ENCODE results near the gene HDAC4.
"Not testable (repeated sequence)": the region's sequence is repeated elsewhere in the genome, so short reads cannot be mapped to it uniquely, and the experiment has no call there.

The HDAC4 gene
- 56.4 to 91.4 (median 88.3) reads per million in 3 donors for total RNA-seq

DNA sequence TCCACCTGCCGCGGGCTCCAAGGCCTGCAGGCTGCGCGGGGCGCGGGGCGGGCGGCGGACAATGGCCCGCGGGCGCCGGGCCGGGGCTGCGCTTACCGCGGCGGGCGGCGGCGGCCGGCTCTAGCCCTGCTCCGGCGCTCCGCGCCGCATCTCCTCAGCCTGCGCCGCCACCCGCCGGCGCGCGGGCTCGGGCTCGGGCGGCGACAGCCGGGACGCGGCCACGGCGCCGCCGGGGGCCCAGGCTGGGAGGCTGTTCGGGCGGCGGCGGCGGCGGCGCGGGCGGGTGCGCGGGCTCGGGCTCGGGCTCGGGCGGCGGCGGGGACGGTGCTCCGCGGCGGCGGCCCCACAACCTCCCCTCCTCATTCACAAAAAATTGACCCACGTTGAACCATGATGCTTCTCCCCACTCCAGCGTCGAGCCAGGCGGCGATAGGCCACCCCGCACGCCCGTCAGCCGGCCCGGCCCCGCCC lies at the start of gene HDAC4:
HDAC4 (minus strand) TSS at position 425 of the 471 bp plus-strand sequence. CDS start 48,321 bp downstream, outside the sequence.
- H3K4me3 ChIP-seq (ENCODE audit: insufficient read depth, low read depth, low read length, poor library complexity, severe bottlenecking), result peak within 1 kb of the TSS; percentile 70
- H3K9me3 ChIP-seq (ENCODE audit: control insufficient read depth, low read length), result no peaks in the 10 kb centered on the region
- no peaks in the 10 kb centered on the region for H3K27me3 ChIP-seq (replicated peaks; ENCODE audit: control insufficient read depth, insufficient read depth, low read length, poor library complexity, severe bottlenecking)
- peaks cover 9% of the 10 kb centered on the region for H3K4me1 ChIP-seq (ENCODE audit: control insufficient read depth, insufficient read depth, low read length, poor library complexity, severe bottlenecking)
- peak within 1 kb of the TSS; percentile 100 for H3K27ac ChIP-seq (ENCODE audit: insufficient read depth, low read length, poor library complexity, severe bottlenecking)
- H3K36me3 ChIP-seq (ENCODE audit: control insufficient read depth, insufficient read depth, low read length), result no peaks in the 10 kb centered on the region
- no peak for DNase-seq

DNA sequence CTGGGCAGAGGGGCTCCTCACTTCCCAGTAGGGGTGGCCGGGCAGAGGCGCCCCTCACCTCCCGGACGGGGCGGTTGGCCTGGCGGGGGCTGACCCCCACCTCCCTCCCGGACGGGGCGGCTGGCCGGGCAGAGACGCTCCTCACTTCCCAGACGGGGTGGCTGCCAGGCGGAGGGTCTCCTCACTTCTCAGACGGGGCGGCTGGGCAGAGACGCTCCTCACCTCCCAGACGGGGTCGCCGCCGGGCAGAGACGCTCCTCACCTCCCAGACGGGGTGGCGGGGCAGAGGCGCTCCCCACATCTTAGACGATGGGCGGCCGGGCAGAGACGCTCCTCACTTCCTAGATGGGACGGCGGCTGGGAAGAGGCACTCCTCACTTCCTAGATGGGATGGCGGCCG lies 48.6 kb upstream of the HDAC4 start:
- not testable (repeated sequence) for H3K9me3 ChIP-seq (ENCODE audit: control insufficient read depth, low read length); H3K36me3 ChIP-seq (ENCODE audit: control insufficient read depth, insufficient read depth, low read length); H3K4me3 ChIP-seq (ENCODE audit: insufficient read depth, low read depth, low read length, poor library complexity, severe bottlenecking); H3K27me3 ChIP-seq (replicated peaks; ENCODE audit: control insufficient read depth, insufficient read depth, low read length, poor library complexity, severe bottlenecking); H3K4me1 ChIP-seq (ENCODE audit: control insufficient read depth, insufficient read depth, low read length, poor library complexity, severe bottlenecking); DNase-seq; H3K27ac ChIP-seq (ENCODE audit: insufficient read depth, low read length, poor library complexity, severe bottlenecking)

DNA sequence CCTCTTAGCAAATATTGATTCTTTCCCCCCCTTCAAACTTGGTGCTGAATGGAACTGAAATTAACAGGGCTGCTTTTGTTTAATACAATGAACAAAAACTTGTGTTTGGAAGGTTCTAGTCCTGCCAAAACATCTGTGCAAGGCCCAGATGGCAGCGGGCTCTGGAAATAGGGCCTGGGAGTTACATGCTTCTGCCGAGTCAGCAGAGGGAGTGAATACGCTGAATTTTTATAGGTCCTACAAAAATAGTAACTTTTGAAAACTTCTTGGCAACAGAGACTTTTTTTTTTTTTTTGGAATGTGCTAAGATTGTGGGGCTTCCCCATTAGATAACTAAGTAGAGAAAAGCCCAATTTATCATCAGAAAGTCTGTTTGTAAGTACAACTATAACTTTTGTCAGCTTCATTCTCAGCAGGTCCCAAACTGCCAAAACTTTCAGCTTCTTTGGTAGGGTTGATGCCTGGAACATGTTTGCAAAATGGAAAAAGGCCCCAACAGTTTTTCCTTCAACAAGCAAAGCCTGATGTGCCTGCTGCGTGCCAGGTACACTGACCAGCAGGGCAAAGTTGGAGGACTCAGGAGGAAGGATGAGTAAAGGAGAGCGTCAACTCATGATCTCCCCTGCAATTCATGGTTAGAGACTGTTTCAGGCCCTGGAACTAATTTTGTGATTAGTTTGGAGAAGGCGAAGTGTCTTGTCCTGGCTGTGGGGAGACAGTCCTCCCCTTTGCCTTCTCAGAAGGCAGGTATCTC lies 45.1 kb upstream of the HDAC4 start:
- Histone ChIP-seq H3K9me3 (ENCODE audit: control insufficient read depth, low read length) (no peaks in the 10 kb centered on the region), H3K4me1 (ENCODE audit: control insufficient read depth, insufficient read depth, low read length, poor library complexity, severe bottlenecking) (peaks cover 8% of the 10 kb centered on the region), H3K27me3 (replicated peaks; ENCODE audit: control insufficient read depth, insufficient read depth, low read length, poor library complexity, severe bottlenecking) (peaks cover under 1% of the 10 kb centered on the region), H3K4me3 (ENCODE audit: insufficient read depth, low read depth, low read length, poor library complexity, severe bottlenecking) (no peak overlapping the region), H3K27ac (ENCODE audit: insufficient read depth, low read length, poor library complexity, severe bottlenecking) (no peak overlapping the region), H3K36me3 (ENCODE audit: control insufficient read depth, insufficient read depth, low read length) (no peaks in the 10 kb centered on the region)
- no peak for DNase-seq

DNA sequence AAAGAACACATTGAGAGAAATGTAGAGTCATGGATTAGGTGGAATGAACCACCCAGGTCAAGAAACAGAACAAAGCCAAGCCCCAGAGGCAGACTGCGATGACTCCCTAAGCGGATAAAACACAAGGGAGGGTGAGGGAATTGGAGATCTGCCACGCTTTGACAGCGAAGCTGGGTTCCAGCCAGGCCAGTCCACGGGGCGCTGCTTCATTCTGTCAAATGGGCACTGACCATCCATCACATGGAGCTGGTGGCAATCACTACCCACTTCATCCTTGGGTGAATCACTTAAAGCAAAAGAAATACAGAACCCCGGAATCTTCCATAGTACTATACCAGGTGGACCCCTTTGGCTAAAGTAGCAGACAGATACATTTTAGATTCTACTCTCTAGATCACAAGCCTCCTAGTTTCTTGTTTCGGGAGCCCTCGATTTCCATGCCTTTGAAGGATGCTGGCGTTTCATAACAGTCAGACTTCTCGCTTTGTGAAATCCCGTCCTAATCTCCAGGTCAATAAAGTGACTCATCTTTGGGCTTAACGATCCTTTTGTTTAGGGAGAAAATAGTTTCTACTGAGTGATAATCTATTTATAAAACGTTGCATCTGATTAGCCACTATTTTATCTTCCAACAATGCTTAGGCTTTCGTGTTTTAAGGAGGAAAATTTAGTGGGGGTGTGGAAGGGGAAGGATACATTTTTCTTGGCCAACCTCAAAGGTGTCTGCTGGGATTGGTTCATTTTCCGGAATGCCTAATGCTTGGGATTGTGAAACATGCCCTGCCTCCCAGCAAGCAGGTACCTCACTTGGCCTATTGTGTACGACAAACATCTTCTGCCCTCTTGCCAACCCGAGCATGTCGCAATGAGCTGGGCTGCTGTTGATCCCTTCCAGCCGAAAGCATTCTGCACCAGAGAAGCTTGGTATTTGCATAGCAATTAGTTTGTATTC lies 44.1 kb upstream of the HDAC4 start:
- no peak overlapping the region for H3K4me3 ChIP-seq (ENCODE audit: insufficient read depth, low read depth, low read length, poor library complexity, severe bottlenecking)
- H3K27ac ChIP-seq (ENCODE audit: insufficient read depth, low read length, poor library complexity, severe bottlenecking), result no peak overlapping the region
- no peaks in the 10 kb centered on the region for H3K36me3 ChIP-seq (ENCODE audit: control insufficient read depth, insufficient read depth, low read length)
- peaks cover 7% of the 10 kb centered on the region for H3K27me3 ChIP-seq (replicated peaks; ENCODE audit: control insufficient read depth, insufficient read depth, low read length, poor library complexity, severe bottlenecking)
- H3K9me3 ChIP-seq (ENCODE audit: control insufficient read depth, low read length), result no peaks in the 10 kb centered on the region
- H3K4me1 ChIP-seq (ENCODE audit: control insufficient read depth, insufficient read depth, low read length, poor library complexity, severe bottlenecking), result peaks cover 10% of the 10 kb centered on the region
- no peak for DNase-seq

DNA sequence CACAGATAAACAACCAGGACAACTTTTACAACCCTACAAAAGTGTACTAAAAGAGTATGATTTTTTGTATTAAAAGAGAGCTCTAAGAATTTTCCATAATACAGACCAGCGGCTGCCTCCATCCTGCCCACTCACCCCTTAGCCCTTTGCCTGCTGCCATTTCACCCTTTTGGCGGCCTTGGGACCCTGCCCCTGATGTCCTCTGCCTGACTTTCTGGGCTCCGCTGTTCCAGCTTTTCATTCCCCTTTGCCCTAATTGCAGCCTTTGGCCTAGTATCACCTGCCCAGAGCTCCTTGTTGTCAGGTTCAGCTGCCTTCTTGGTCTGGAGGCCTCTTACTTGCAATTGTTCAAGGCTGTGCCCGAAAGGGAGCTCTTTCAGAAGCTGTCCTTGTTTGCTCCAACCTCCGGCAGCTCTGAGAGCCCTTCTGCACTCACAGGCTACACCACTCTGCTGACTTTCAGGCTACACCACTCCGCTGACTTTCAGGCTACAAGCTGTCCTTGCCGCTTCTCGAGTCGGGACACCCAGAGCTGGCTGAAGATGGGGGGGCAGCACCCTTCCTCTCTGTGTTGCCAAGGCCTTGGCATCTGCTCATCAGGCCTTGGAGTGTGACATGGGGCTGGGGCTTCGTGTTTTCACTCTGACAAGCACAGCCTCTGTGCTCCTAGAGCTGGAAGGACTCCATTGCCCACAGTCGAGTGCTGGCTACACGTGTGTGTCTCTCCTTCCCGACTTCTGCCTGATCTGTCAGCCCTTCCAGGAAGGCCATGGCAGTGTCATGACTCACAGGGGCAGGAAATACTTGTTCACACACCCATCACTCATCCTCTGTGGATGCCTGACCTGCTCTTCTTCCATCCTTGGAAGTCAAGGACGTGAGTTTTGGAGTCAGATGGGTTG lies 43.1 kb upstream of the HDAC4 start:
- Histone ChIP-seq H3K27me3 (replicated peaks; ENCODE audit: control insufficient read depth, insufficient read depth, low read length, poor library complexity, severe bottlenecking) (peaks cover 7% of the 10 kb centered on the region), H3K9me3 (ENCODE audit: control insufficient read depth, low read length) (no peaks in the 10 kb centered on the region), H3K36me3 (ENCODE audit: control insufficient read depth, insufficient read depth, low read length) (no peaks in the 10 kb centered on the region), H3K4me1 (ENCODE audit: control insufficient read depth, insufficient read depth, low read length, poor library complexity, severe bottlenecking) (peaks cover 10% of the 10 kb centered on the region), H3K27ac (ENCODE audit: insufficient read depth, low read length, poor library complexity, severe bottlenecking) (no peak overlapping the region), H3K4me3 (ENCODE audit: insufficient read depth, low read depth, low read length, poor library complexity, severe bottlenecking) (no peak overlapping the region)
- no peak for DNase-seq

DNA sequence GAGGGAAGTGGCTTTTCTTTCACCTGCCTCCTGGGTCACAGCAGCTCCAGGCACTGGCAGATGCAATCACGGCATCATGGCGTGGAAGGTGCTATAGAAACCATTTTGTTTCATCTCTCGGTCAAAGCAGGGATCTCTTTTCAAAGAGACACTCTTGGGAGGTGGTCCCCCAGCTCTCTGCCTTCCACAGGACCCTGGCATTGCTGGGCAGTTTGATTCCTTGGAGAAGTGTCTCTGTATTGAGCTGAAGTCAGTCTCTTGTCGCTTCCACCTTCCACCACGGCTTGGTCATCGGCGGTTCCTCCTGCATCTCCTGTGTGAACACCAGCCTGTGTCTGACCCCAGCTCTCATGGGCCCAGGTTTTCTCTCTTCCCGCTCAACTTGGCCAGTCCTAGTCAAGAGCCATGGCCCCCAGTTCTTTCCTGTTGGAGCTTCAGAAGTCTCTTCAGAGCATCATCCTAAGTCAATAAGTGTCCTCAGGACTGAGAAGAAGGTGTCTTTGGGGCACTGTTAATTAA lies 42.3 kb upstream of the HDAC4 start:
- H3K4me1 ChIP-seq (ENCODE audit: control insufficient read depth, insufficient read depth, low read length, poor library complexity, severe bottlenecking), result peaks cover 10% of the 10 kb centered on the region
- no peak overlapping the region for H3K4me3 ChIP-seq (ENCODE audit: insufficient read depth, low read depth, low read length, poor library complexity, severe bottlenecking)
- H3K36me3 ChIP-seq (ENCODE audit: control insufficient read depth, insufficient read depth, low read length), result no peaks in the 10 kb centered on the region
- no peak overlapping the region for H3K27ac ChIP-seq (ENCODE audit: insufficient read depth, low read length, poor library complexity, severe bottlenecking)
- no peak for DNase-seq
- H3K27me3 ChIP-seq (replicated peaks; ENCODE audit: control insufficient read depth, insufficient read depth, low read length, poor library complexity, severe bottlenecking), result peaks cover 7% of the 10 kb centered on the region
- no peaks in the 10 kb centered on the region for H3K9me3 ChIP-seq (ENCODE audit: control insufficient read depth, low read length)

DNA sequence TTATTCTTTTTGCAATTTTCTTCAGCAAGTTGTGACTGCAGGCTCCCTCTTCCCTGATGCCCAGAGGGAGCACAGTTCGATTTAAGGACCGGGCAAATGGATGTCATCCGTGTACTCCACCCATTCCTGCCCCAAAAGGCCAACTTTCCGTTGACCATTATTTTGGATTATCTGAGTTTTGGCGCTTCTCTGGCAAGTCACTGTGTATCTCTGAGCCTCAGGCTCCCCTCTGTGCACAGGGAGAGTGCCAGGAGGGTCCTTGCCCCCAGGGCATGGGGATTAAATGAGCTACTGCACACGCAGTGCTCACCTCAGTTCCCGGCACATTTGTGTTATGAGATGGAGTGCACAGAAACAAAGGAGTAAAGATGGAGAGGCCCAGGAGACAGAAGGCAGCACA lies 41.4 kb upstream of the HDAC4 start:
- Histone ChIP-seq H3K36me3 (ENCODE audit: control insufficient read depth, insufficient read depth, low read length) (no peaks in the 10 kb centered on the region), H3K4me1 (ENCODE audit: control insufficient read depth, insufficient read depth, low read length, poor library complexity, severe bottlenecking) (peaks cover 10% of the 10 kb centered on the region), H3K9me3 (ENCODE audit: control insufficient read depth, low read length) (no peaks in the 10 kb centered on the region), H3K27me3 (replicated peaks; ENCODE audit: control insufficient read depth, insufficient read depth, low read length, poor library complexity, severe bottlenecking) (peaks cover 7% of the 10 kb centered on the region), H3K4me3 (ENCODE audit: insufficient read depth, low read depth, low read length, poor library complexity, severe bottlenecking) (no peak overlapping the region), H3K27ac (ENCODE audit: insufficient read depth, low read length, poor library complexity, severe bottlenecking) (no peak overlapping the region)
- DNase-seq, result no peak

DNA sequence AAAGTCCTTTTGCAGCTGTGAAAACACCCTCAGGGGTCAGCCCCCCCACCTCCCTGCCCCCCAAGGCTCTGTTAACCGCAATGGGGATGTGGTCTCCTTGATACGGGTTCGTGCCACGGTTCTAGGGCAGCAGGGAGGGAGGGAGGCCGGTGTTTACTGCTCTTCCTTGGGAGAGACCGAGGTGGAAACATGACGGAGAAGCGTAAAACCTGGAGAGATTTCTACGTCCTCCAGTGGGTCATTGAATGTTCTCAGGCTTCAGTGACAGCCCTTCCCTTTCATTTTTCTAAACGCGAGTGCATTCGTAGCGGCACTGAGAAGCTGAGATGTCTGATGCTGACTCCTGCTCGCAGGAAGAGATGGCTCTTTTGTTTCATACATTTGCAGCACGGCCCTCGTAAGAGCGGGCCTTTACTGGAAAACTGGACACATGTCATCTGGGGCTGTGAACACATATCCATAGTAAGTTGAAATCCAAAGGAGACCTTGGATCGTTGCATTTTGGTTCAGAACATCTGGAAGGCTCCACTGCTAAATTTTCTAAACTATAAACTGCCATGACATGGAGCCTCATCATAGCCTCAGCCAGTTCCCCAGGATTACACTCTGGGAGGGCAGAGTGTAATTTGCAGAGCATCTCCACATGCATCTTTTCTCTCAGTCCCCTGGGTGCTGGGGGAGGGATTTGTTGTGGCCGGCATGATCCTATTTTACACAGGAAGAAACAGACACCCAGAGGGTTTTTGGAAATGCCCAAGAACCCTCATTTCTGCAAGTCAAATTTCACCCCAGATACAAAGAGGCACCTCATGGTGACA lies 40.6 kb upstream of the HDAC4 start:
- no peak overlapping the region for H3K27ac ChIP-seq (ENCODE audit: insufficient read depth, low read length, poor library complexity, severe bottlenecking)
- H3K36me3 ChIP-seq (ENCODE audit: control insufficient read depth, insufficient read depth, low read length), result no peaks in the 10 kb centered on the region
- H3K4me1 ChIP-seq (ENCODE audit: control insufficient read depth, insufficient read depth, low read length, poor library complexity, severe bottlenecking), result peaks cover 10% of the 10 kb centered on the region
- H3K27me3 ChIP-seq (replicated peaks; ENCODE audit: control insufficient read depth, insufficient read depth, low read length, poor library complexity, severe bottlenecking), result peaks cover 7% of the 10 kb centered on the region
- H3K9me3 ChIP-seq (ENCODE audit: control insufficient read depth, low read length), result no peaks in the 10 kb centered on the region
- no peak for DNase-seq
- H3K4me3 ChIP-seq (ENCODE audit: insufficient read depth, low read depth, low read length, poor library complexity, severe bottlenecking), result no peak overlapping the region
